MCF 10A (cell line): ENCODE measurements around the gene LGALS7B. TPM values are rescaled to one million over a fixed set of nuclear protein-coding genes. Genes with fewer than 3 reads are reported as not detected.

Experiments
- Bru-seq: library from RNA; stranded (reverse); fragments of 400-500 nt; gene quantifications from one replicate; lab custom pipeline; 2021; lab: Mats Ljungman, UMichigan
- BruChase-seq, 2 experiments: library from RNA; stranded (reverse); fragments of 400-500 nt; gene quantifications; one replicate each; lab custom pipeline; 2021; lab: Mats Ljungman, UMichigan
- BruUV-seq: library from RNA; stranded (reverse); fragments of 400-500 nt; replicated peaks from 2 replicates; lab custom pipeline; 2021; lab: Mats Ljungman, UMichigan
- CTCF ChIA-PET: fragments of 300-600 bp; sonication (Branson Sonifier 250); formaldehyde crosslinking; extraction: SDS; loops from one replicate; lab custom pipeline; 2021; ENCODE audit warnings: antibody characterized with exemption, inconsistent platforms; lab: Yijun Ruan, JAX
- POLR2A ChIA-PET: fragments of 300-600, 350-650 bp; sonication (Branson Sonifier 250); formaldehyde crosslinking; extraction: SDS; loops from one replicate; lab custom pipeline; 2020; ENCODE audit warnings: antibody characterized with exemption, inconsistent platforms; lab: Yijun Ruan, JAX
- DNase-seq: peaks from one replicate; pipeline ENCODE4 v3.0.0-alpha.2; 2018; ENCODE audit not compliant: unreplicated experiment
- H3K27ac Mint-ChIP-seq: one replicate; pipeline ENCODE4 v1.8.0; 2022; ENCODE audit warnings: mild to moderate bottlenecking, low read depth, mixed read lengths; ENCODE audit not compliant: unreplicated experiment
- H3K27me3 Mint-ChIP-seq: one replicate; pipeline ENCODE4 v1.8.0; 2022; ENCODE audit warnings: mixed read lengths; ENCODE audit not compliant: insufficient read depth, unreplicated experiment
- H3K36me3 Mint-ChIP-seq: one replicate; pipeline ENCODE4 v1.8.0; 2022; ENCODE audit warnings: mild to moderate bottlenecking, moderate library complexity, mixed read lengths; ENCODE audit not compliant: insufficient read depth, unreplicated experiment
- H3K4me1 Mint-ChIP-seq: one replicate; pipeline ENCODE4 v1.8.0; 2022; ENCODE audit warnings: mixed read lengths; ENCODE audit not compliant: insufficient read depth, unreplicated experiment
- H3K4me3 Mint-ChIP-seq: one replicate; pipeline ENCODE4 v1.8.0; 2022; ENCODE audit warnings: mild to moderate bottlenecking, moderate library complexity, mixed read lengths; ENCODE audit not compliant: unreplicated experiment
- H3K9me3 Mint-ChIP-seq: one replicate; pipeline ENCODE4 v1.8.0; 2022; ENCODE audit warnings: mixed read lengths; ENCODE audit not compliant: unreplicated experiment
- CTCF ChIP-seq: fragments of 200-600 bp; IDR thresholded peaks from one replicate; pipeline ENCODE4 v1.8.0; 2022; ENCODE audit warnings: antibody characterized with exemption, mild to moderate bottlenecking; ENCODE audit not compliant: unreplicated experiment
- intact Hi-C: fragments of 100-400 bp; cut with micrococcal nuclease; formaldehyde crosslinking; loops from 2 replicates; pipeline ENCODE4 v1.14.1; 2022
- long read RNA-seq: library from polyadenylated mRNA; stranded (forward); transcript quantifications from one replicate; pipeline ENCODE4 v2.0.0, GENCODE V29; 2022
- total RNA-seq: library from RNA; stranded (reverse); gene quantifications from 2 replicates; pipeline ENCODE4 v1.2.3, GENCODE V29; 2022

Gene LGALS7B
- total RNA-seq (2.5 and 2.6 TPM in 2 replicates), Bru-seq, nascent RNA (percentile 22 among the genes with signal in this experiment), BruChase-seq, experiment 1, labeled RNA remaining after a 6-hour chase (percentile 16 among the genes with signal in this experiment), BruChase-seq, experiment 2, labeled RNA remaining after a 2-hour chase (percentile 15 among the genes with signal in this experiment)
- long read RNA-seq, partial matches to known transcripts: 0 of 2 reads
- long read RNA-seq, other reads (novel, unspliced or antisense): 0 of 2 reads

- no peak for DNase-seq
- CTCF ChIA-PET: interaction anchor here (0.6 kb wide), 1 partner anchor 88 kb away, joined by 4 read pairs; no protein-coding TSS in a partner anchor
- no TSS peak for BruUV-seq
- peaks cover 21% of the 10 kb centered on the region for H3K4me1 Mint-ChIP-seq
- no peaks in the 10 kb centered on the region for H3K9me3 Mint-ChIP-seq
- TF ChIP-seq CTCF: no peak
- no peak within 1 kb of the TSS for H3K27ac Mint-ChIP-seq
- no peak within 1 kb of the TSS for H3K4me3 Mint-ChIP-seq
- intact Hi-C loops: no loop called here
- H3K27me3 Mint-ChIP-seq: no peaks in the 10 kb centered on the region
- POLR2A ChIA-PET: no interaction called here
- no peaks in the 10 kb centered on the region for H3K36me3 Mint-ChIP-seq
Measured at GRCh38 chr19:38788478-38789243, at the start of gene LGALS7B. LGALS7B (plus strand) TSS chr19:38789200; CDS start chr19:38789227, 27 bp downstream.

- no peak overlapping the region for H3K27ac Mint-ChIP-seq
- BruUV-seq: no TSS peak
- POLR2A ChIA-PET: no interaction called here
- peaks cover 5% of the 10 kb centered on the region for H3K4me1 Mint-ChIP-seq
- intact Hi-C loops: no loop called here
- TF ChIP-seq CTCF: no peak
- no peak overlapping the region for H3K4me3 Mint-ChIP-seq
- DNase-seq: no peak
- no peaks in the 10 kb centered on the region for H3K9me3 Mint-ChIP-seq
- H3K27me3 Mint-ChIP-seq: no peaks in the 10 kb centered on the region
- H3K36me3 Mint-ChIP-seq: peaks cover 4% of the 10 kb centered on the region
- CTCF ChIA-PET: no interaction called here
Measured at GRCh38 chr19:38739440-38740256, 49.4 kb upstream of the LGALS7B start.

- BruUV-seq: no TSS peak
- H3K4me3 Mint-ChIP-seq: no peak overlapping the region
- intact Hi-C loops: no loop called here
- no peaks in the 10 kb centered on the region for H3K9me3 Mint-ChIP-seq
- CTCF ChIA-PET: no interaction called here
- POLR2A ChIA-PET: no interaction called here
- TF ChIP-seq CTCF: no peak
- no peak for DNase-seq
- peaks cover under 1% of the 10 kb centered on the region for H3K4me1 Mint-ChIP-seq
- no peaks in the 10 kb centered on the region for H3K27me3 Mint-ChIP-seq
- no peak overlapping the region for H3K27ac Mint-ChIP-seq
- H3K36me3 Mint-ChIP-seq: peaks cover 4% of the 10 kb centered on the region
Measured at GRCh38 chr19:38740257-38740592, 48.8 kb upstream of the LGALS7B start.

GRCh38 chr19:38740932-38741331, 48.1 kb upstream of the LGALS7B start:
- intact Hi-C loops: no loop called here
- Mint-ChIP-seq H3K36me3 (peaks cover 4% of the 10 kb centered on the region), H3K4me1 (no peaks in the 10 kb centered on the region), H3K4me3 (no peak overlapping the region), H3K27ac (no peak overlapping the region), H3K27me3 (no peaks in the 10 kb centered on the region), H3K9me3 (no peaks in the 10 kb centered on the region)
- ChIA-PET POLR2A (no interaction called here), CTCF (interaction anchor here (0.6 kb wide), 2 partner anchors 13 to 45 kb away, joined by 3 to 4 read pairs; no protein-coding TSS in a partner anchor)
- BruUV-seq: no TSS peak
- TF ChIP-seq CTCF: no peak
- DNase-seq: no peak
